Measurements from ENCODE around the gene TMEM209. TPM values are rescaled to one million over a fixed set of nuclear protein-coding genes. Genes with fewer than 3 reads are reported as not detected.
"Not testable (repeated sequence)": the region's sequence is repeated elsewhere in the genome, so short reads cannot be mapped to it uniquely, and the experiment has no call there.

Gene TMEM209
- total RNA-seq, 1 donor from 2014 or later, result 11.8 TPM

DNA sequence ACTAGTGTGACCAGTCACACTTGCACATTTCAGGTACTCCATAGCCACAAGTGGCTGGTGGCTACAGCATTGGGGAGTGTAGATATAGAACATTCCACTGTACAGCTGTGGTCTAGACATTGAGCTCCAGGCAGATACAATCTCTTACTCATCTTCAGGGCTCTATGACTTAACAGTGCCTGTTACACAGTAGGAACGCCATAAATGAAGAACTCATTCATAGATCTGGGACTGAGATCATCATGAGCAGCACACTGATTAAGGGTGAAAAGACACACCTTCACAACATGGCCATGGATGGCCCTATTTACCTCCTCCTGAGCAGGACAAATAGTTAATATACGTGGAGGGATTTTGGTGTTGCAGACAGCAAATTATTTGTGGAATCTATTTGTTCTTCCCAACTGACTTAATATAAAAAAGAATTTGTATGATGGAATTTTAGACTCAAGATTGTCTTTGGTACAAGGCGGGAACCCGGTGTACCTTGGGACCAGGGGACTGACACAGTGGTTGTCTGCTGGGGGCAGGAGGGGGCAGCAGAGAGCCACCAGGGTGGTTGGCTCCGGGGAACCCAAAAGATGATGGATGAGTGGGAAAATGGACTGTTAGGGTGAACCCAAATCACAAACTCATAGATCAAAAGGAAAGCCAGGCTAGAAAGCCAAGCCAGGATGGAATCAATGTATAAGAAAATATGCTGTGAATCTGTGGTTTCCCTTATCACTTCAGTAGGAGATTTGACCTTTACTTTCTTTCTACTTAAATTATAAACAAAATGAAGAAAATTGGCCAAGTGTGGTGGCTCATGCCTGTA, 37.2 kb upstream of the TMEM209 start:
- no peak overlapping the region for H3K4me3 Mint-ChIP-seq (ENCODE audit: unreplicated experiment)
- TF ChIP-seq, protein P1, sequence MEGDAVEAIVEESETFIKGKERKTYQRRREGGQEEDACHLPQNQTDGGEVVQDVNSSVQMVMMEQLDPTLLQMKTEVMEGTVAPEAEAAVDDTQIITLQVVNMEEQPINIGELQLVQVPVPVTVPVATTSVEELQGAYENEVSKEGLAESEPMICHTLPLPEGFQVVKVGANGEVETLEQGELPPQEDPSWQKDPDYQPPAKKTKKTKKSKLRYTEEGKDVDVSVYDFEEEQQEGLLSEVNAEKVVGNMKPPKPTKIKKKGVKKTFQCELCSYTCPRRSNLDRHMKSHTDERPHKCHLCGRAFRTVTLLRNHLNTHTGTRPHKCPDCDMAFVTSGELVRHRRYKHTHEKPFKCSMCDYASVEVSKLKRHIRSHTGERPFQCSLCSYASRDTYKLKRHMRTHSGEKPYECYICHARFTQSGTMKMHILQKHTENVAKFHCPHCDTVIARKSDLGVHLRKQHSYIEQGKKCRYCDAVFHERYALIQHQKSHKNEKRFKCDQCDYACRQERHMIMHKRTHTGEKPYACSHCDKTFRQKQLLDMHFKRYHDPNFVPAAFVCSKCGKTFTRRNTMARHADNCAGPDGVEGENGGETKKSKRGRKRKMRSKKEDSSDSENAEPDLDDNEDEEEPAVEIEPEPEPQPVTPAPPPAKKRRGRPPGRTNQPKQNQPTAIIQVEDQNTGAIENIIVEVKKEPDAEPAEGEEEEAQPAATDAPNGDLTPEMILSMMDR (IDR thresholded peaks at IDR 0.05; ENCODE audit: unreplicated experiment), result peak; percentile 86
- H3K36me3 Mint-ChIP-seq (ENCODE audit: low read depth, unreplicated experiment), result no peaks in the 10 kb centered on the region
- peak; percentile 70 for DNase-seq (ENCODE audit: low spot score)
- no peaks in the 10 kb centered on the region for H3K9me3 Mint-ChIP-seq (ENCODE audit: unreplicated experiment)
- peaks cover 1% of the 10 kb centered on the region for H3K27me3 Mint-ChIP-seq (ENCODE audit: unreplicated experiment)
- no peaks in the 10 kb centered on the region for H3K4me1 Mint-ChIP-seq (ENCODE audit: unreplicated experiment)
- H3K27ac Mint-ChIP-seq (ENCODE audit: unreplicated experiment), result no peak overlapping the region

DNA sequence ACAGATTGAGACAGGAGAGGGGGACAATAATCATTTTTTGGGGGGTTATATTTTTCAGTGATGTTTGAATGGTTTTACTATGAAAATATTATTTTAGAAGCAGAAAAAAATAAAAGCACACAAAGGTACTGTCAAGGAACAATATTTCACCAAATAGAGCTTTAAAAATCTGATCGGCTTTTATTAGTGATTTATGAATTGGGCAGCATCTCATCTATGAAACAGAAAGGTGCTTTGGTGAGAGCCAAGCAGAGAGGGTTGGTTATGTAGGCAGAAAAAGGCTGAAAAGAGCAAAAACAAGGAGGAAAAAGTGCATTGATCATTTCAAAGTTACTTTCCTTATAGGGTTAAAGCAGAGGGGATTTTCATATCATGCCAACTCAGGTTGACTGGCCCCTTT, 35.0 kb upstream of the TMEM209 start:
- H3K9me3 Mint-ChIP-seq (ENCODE audit: unreplicated experiment), result no peaks in the 10 kb centered on the region
- TF ChIP-seq, protein P1 (IDR thresholded peaks at IDR 0.05; ENCODE audit: unreplicated experiment), result no peak
- DNase-seq (ENCODE audit: low spot score), result no peak
- no peak overlapping the region for H3K27ac Mint-ChIP-seq (ENCODE audit: unreplicated experiment)
- H3K36me3 Mint-ChIP-seq (ENCODE audit: low read depth, unreplicated experiment), result no peaks in the 10 kb centered on the region
- no peak overlapping the region for H3K4me3 Mint-ChIP-seq (ENCODE audit: unreplicated experiment)
- no peaks in the 10 kb centered on the region for H3K4me1 Mint-ChIP-seq (ENCODE audit: unreplicated experiment)
- H3K27me3 Mint-ChIP-seq (ENCODE audit: unreplicated experiment), result peaks cover 1% of the 10 kb centered on the region

DNA sequence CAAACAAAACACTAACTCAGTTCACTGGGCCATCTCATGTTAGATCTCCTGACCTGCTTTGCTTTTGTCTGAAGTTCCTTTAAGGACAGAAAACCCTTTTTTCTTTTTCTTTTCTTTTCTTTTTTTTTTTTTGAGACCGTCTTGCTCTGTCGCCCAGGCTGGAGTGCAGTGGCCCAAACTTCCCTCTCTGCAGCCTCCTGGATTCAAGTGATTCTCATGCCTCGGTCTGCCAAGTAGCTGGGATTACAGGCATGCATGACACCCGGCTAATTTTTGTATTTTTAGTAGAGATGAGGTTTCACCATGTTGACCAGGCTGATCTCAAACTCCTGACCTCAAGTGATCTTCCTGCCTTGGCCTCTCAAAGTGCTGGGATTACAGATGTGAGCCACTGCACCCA, 31.2 kb upstream of the TMEM209 start:
- not testable (repeated sequence) for H3K27me3 Mint-ChIP-seq (ENCODE audit: unreplicated experiment); H3K9me3 Mint-ChIP-seq (ENCODE audit: unreplicated experiment); DNase-seq (ENCODE audit: low spot score); H3K4me1 Mint-ChIP-seq (ENCODE audit: unreplicated experiment); H3K27ac Mint-ChIP-seq (ENCODE audit: unreplicated experiment); H3K36me3 Mint-ChIP-seq (ENCODE audit: low read depth, unreplicated experiment); H3K4me3 Mint-ChIP-seq (ENCODE audit: unreplicated experiment)

DNA sequence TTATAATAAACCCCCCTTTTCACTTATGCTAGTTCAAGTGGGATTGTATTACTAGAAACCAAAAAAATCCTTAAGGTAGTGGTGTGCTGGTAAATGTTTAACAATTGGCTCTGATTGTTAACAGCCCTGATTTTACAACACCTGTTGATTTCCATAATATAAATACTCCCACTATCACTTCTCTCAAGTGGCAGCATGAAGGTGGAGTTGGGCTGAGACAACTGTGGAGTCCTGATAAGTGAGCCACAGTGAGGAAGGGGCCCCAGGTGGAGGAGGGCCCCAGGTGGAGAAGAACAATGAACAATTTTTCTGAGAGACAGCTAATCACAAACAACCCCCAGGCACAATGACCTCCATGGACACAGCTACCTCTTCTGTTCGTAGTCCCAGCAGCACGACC, 28.9 kb upstream of the TMEM209 start:
- H3K27ac Mint-ChIP-seq (ENCODE audit: unreplicated experiment), result no peak overlapping the region
- H3K4me3 Mint-ChIP-seq (ENCODE audit: unreplicated experiment), result no peak overlapping the region
- H3K36me3 Mint-ChIP-seq (ENCODE audit: low read depth, unreplicated experiment), result peaks cover 13% of the 10 kb centered on the region
- peaks cover 4% of the 10 kb centered on the region for H3K9me3 Mint-ChIP-seq (ENCODE audit: unreplicated experiment)
- TF ChIP-seq, protein P1 (IDR thresholded peaks at IDR 0.05; ENCODE audit: unreplicated experiment), result no peak
- H3K27me3 Mint-ChIP-seq (ENCODE audit: unreplicated experiment), result peaks cover 6% of the 10 kb centered on the region
- DNase-seq (ENCODE audit: low spot score), result no peak
- H3K4me1 Mint-ChIP-seq (ENCODE audit: unreplicated experiment), result peaks cover 7% of the 10 kb centered on the region

DNA sequence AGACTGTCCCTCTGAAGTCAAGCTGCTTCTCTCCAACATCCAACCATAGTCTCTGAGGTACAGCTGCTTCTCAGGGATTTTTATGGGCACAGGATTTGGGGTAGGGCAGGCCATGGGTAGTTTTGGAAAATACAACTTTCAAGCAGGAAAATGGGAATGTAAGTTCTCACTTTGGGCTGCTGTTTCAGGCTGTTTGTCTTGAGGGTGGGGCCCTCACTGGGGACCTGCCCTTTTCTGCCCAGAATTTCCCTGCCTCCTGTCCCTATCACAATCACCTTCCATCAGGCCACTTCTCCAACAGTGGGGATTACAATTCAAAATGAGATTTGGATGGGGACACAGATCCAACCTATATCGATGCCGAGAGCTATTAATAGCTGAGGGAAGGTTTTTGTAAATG, 27.0 kb upstream of the TMEM209 start:
- H3K9me3 Mint-ChIP-seq (ENCODE audit: unreplicated experiment), result peaks cover 4% of the 10 kb centered on the region
- DNase-seq (ENCODE audit: low spot score), result no peak
- no peak overlapping the region for H3K27ac Mint-ChIP-seq (ENCODE audit: unreplicated experiment)
- H3K36me3 Mint-ChIP-seq (ENCODE audit: low read depth, unreplicated experiment), result peaks cover 13% of the 10 kb centered on the region
- no peak overlapping the region for H3K4me3 Mint-ChIP-seq (ENCODE audit: unreplicated experiment)
- peaks cover 7% of the 10 kb centered on the region for H3K4me1 Mint-ChIP-seq (ENCODE audit: unreplicated experiment)
- peaks cover 6% of the 10 kb centered on the region for H3K27me3 Mint-ChIP-seq (ENCODE audit: unreplicated experiment)
- TF ChIP-seq, protein P1 (IDR thresholded peaks at IDR 0.05; ENCODE audit: unreplicated experiment), result no peak
